H54 (cell line): ENCODE data around the gene POU2F1.

Experiments
- DNase-seq: peaks from one replicate; pipeline ENCODE4 v3.0.0; 2011; ENCODE audit warnings: low spot score, mixed read lengths; ENCODE audit not compliant: insufficient read length
- FAIRE-seq: peaks from 3 replicates; lab custom pipeline; 2011; peaks lifted over from hg19 to GRCh38; lab: Jason Lieb, UNC
- POLR2A ChIP-seq: IDR thresholded peaks from 2 replicates; pipeline ENCODE4 v1.6.1; 2011; ENCODE audit warnings: low read depth, mild to moderate bottlenecking, low read length

POU2F1 gene

DNA sequence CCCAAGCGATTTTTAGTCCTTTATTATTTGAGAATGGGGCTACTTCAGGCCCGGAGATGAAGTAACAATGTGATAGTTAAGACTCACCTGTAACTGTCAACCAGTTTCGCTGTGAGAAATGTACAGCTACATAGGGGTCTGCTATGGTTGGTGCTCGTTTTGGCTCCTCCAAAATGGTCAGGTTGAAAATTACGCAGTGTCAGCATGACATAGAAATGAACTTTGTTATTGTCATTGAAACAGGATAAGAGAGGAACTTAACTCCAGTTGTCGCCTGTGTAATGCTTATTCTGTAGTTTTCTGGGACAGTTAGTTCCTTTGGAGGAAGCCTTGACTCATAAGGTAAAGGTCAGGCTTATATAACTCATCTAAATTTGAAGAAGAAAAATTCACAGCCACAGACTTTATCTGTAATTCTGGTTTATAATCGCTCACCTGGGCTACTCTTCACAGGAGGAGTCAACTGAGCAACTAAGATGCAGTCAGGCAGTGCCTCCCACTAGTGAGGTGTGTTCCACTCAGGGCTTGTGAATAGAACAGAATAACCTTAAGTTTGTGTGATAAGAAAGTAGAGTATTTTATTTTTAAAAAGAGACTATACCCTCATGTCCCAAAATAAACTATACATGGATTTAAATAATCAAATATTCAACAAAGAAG is 166.7 kb downstream of the POU2F1 start:
- FAIRE-seq (peak; percentile 60), DNase-seq (no peak)
- no peak for TF ChIP-seq POLR2A

DNA sequence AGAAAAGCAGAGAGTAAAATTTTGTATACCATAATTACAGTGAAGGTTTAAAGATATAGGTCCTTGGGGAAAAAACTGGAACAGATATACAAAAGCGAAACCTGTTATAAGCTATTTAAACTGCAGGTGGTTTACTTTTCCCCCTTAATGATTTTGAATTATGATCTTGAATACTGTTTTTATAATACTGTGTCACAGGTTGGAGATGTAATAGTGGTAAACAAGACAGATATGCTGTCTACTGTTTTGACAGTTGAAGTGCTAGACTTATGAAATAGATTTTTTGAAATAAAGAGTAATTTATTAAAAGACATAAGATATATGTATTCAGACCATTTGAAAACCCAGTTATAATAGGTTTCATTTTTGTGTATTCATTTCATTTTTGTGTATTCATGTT is 168.3 kb downstream of the POU2F1 start:
- DNase-seq (no peak), FAIRE-seq (no peak)
- TF ChIP-seq POLR2A: no peak

- TF ChIP-seq POLR2A: no peak
- no peak for DNase-seq
- FAIRE-seq: no peak
These were observed 171.6 kb downstream of the POU2F1 start for GRCh38 chr1:167392200-167392696.

DNA sequence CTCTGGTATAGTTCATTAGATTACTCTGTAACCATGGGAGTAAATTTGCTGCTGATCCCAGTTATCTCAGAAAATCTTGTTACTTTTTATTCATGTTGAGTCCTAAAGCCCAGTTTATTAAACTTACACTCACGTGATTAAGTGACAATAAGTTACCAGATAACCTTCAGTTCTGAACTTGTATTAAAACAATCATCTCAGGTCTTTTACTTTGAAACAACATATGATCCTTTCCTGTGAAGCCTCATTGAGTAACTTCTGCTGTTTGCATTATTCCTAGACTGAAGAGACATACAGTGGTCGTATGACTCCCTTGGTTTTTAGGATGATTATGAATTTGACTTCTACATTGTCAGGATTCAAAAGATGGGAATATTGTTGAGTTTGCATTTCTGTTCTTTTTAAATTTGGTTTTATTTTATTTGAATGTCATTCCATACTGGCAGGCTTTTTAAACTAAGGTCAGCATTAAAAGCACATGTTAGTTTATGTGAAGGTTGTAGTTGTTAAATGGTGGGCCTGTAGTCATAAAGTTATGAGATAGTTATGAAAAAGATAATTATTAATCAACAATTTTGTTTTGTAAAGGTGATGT is 179.8 kb downstream of the POU2F1 start:
- DNase-seq (no peak), FAIRE-seq (no peak)
- TF ChIP-seq POLR2A: no peak

DNA sequence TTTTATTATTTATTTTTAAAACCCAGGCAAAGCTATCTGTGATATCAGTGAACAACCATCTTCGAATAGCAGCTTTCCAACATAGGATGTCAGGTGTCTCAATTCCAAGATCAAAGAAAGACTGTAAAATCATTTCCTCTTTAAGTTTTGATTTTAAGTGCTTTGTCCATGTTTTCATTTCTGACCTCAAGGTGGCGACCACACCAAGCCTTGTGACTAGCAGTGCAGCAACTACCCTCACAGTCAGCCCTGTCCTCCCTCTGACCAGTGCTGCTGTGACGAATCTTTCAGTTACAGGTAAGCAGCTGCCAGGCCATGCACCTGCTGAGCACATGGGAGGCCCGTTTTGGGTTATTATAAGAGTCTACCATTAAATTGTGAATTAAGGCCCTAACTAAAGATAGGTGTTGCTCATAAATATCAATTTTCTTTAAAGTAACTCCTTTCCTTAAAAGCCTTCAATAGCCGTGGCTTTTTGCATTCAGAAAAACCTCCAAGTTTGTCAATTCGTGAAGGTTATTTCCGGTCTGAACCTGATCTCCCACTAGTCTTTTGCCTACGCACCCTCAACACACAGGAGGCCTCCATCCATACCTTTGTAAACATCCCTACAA is 180.7 kb downstream of the POU2F1 start:
- peak; percentile 26 for DNase-seq
- TF ChIP-seq POLR2A: no peak
- peak; percentile 92 for FAIRE-seq

DNA sequence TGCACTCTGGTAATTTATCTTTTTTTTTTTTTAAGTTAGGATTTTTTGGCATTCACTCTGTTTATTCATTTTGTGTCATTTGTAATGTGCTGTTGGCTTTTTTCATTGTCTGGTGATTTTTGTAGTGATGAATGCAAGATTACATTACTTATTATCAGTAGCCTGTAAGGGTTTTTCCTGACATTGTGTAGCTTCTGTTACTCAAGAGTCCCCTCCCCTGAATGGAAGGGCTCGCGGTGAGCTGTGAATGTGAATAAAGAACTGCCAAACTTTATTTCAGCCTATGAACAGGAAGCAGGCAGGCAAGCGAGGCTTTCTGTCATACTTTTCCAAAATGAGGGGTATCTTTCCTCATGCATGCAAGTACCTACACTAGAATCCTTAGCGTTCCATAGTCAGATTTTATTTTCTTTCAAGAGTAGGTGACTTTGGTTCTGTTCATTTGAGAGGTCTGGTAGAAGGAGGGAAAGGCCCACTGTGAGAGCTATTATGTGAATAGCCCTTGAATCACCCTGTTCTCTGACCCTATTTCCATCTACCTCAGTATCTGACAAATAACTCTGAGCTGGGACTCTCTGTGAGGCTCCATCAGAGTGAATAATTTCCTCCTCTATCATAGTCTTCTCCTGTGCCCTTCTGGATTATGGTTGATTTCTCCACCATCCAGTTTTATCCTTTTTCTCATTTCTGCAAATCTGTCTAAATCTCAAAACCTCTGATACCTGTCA is 183.6 kb downstream of the POU2F1 start:
- FAIRE-seq (no peak), DNase-seq (no peak)
- no peak for TF ChIP-seq POLR2A

- DNase-seq (no peak), FAIRE-seq (no peak)
- no peak for TF ChIP-seq POLR2A
These were observed 184.2 kb downstream of the POU2F1 start for GRCh38 chr1:167404908-167405307.

DNA sequence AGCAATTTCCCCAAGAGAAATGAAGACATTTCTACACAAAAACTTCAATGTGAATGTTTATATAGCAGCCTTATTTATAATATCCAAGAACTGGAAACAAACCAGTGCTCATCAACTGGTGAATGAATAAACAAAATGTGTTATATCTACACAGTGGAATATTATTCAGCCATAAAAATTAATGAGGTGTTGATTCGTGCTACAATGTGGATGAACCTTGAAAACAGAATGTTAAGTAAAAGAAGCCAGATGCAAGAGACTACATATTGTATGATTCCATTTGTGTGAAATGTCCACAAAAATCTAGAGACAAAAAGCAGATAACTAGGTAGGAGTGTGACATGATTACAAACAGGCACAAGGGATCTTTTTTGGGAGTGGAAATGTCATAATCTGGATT is 187.7 kb downstream of the POU2F1 start:
- no peak for DNase-seq
- TF ChIP-seq POLR2A: no peak
- no peak for FAIRE-seq

DNA sequence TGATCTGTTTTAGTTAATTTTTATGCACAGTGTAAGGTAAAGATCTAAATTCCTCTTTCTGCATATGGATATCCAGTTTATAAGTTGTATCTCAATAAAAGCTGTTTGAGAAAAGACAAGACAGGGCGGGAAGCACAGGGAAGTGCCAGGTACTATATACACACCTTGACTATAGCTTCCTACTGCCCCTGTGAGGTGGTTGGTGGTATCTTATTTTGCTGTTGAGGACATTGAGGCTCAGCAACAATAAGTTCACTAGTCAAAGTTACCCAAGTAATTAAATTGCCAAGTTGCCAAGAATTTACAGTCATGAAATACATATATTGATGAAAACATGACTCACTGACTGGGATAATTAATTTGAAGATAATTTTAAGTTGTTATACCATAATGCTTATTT is 188.5 kb downstream of the POU2F1 start:
- no peak for DNase-seq
- TF ChIP-seq POLR2A: no peak
- no peak for FAIRE-seq

DNA sequence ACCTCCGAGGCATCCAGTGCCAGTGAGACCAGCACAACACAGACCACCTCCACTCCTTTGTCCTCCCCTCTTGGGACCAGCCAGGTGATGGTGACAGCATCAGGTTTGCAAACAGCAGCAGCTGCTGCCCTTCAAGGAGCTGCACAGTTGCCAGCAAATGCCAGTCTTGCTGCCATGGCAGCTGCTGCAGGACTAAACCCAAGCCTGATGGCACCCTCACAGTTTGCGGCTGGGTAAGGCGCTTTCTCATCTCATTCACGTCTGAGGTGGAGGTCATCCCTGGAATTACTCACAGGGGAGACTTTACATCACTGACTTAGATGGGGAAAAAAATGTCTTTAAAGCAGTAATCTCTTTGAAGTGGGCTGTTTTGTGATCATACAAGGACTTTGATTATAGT is 191.4 kb downstream of the POU2F1 start:
- FAIRE-seq (no peak), DNase-seq (no peak)
- no peak for TF ChIP-seq POLR2A

DNA sequence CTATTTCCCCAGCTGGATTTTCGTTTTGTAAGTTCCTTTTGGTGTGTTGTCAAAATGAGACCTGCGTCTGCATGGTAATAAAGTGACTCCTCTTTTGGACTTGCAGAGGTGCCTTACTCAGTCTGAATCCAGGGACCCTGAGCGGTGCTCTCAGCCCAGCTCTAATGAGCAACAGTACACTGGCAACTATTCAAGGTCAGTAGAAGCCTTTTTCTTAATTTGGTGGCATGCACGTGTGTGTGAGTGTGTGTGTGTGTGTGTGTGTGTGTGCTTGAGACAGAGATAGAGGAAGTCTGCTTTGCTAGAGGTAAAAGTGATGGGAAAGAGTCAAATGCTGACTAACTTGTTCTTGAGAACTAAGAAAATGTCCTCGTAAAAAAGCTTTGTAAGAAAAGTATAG is 192.2 kb downstream of the POU2F1 start:
- DNase-seq (no peak), FAIRE-seq (no peak)
- no peak for TF ChIP-seq POLR2A

DNA sequence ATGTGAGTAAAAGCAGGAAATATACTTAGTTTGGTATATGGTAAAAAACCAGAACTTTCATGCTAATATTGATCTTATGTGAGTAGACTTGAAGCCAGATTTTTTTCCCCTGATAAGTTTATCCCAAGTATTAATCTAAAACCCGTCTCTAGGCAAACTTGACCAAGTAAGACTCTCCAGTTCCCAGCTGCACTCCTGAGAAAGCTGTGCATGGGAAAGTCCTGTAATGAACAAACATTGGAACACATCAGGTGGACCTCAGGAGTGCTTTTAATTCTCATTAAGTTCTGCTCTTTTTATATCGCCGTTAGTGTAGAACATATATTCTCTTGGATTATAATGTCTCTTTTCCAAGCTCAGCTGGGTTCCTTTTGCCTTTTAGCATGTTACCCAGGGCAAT is 192.6 kb downstream of the POU2F1 start:
- no peak for FAIRE-seq
- DNase-seq: no peak
- TF ChIP-seq POLR2A: no peak

DNA sequence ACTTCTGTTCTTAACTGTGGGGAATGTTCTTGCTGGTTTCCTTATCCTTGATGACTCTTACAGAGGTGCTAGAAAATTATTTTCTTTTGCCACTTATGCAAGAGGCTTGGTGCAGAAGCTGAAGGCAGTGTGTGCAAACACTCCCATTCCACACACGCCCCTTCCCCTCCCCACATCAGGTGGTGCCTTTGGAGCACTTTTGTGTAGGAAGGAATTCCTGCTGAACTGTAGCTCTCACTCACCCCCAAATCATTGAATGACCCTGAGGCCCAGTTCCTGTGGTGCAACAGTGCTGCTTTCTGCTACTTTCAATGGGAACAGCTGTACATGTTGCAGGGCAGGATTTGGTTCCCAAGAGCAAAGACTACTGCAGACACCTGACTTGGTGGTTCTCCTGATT is 195.8 kb downstream of the POU2F1 start:
- TF ChIP-seq POLR2A: no peak
- no peak for DNase-seq
- no peak for FAIRE-seq

DNA sequence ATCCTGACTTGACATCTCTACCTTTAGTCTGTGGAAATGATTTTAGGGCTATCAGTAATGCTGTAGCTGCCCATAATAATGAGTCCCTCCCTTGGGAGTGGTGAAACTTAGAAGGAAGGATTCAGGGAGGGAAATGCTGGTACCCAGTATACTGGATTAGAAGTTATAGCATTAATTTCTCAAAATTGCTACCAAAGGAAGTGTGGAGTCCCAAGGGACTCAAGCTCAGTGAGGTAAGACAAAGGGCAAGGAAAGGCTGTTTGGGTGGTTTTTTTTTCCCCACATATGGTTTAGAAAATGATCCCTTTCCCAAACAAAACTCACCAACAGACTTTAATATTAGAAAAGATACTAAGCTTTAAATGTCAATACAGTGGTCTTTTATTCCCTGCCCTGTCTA is 197.7 kb downstream of the POU2F1 start:
- DNase-seq (no peak), FAIRE-seq (no peak)
- TF ChIP-seq POLR2A: no peak
